Cardiac septum (tissue), 1 donor: Measurements from ENCODE around the gene GCNT4. TPM values are rescaled to one million over a fixed set of nuclear protein-coding genes. Genes with fewer than 3 reads are reported as not detected.

Experiments
- DNase-seq: peaks from one replicate; pipeline ENCODE4 v3.0.0-alpha.2; 2020; ENCODE audit warnings: low spot score
- intact Hi-C: fragments of 100-400 bp; cut with DNase I; formaldehyde crosslinking; loops from one replicate; pipeline ENCODE4 v1.14.0; 2022
- total RNA-seq: library from RNA; stranded (reverse); fragmentation: NEBNext Ultra II Directional; extraction: Animal tissue kit (Norgen Biotek cat#: 25700); gene quantifications from one replicate; pipeline ENCODE4 v1.2.1, GENCODE V29; 2021
- donor health status: DM: no; HTN: no; CAD: no.

GCNT4 gene
- total RNA-seq, 1 donor from 2014 or later, result 0.62 TPM

DNA sequence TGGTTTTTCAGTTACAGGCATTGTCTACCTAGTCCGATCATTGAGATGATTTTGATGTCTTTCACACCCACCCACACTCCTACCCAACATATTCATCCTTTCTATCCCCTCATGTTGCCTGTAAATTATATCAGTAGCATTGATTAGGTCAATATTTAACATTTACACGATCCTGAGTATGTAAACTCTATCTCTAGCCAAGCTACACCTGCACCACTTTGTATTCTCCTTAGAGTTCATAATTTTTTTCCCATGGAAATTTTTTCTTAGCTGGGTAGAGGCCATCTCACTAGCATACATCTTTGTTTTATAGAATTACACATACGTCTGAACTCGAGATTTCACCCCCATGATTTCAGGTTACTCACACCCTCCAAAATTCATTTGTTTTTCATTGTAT is 30.6 kb downstream of the GCNT4 start:
- DNase-seq, result no peak
- intact Hi-C loops, result no loop called here

DNA sequence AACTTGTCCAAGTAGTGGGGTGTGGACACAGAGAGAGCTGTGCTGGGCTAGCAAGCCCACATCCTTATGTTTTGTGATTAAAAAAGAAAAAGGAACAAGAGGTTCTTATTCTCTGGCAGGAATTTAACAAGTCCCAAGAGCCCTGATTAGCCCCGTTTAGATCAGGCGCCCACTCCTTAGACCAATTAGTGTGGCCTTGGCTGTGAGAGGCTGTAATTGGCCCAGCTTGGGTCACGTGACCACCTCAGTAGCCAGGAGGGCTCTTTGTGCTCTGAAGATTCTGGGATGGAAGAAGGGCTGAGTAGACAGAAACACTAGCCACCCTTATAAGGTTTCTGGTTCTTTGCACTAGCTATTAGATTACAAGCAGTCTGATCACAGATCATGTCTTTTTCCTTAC is 31.1 kb downstream of the GCNT4 start:
- intact Hi-C loops, result no loop called here
- no peak for DNase-seq

- intact Hi-C loops, result no loop called here
- no peak for DNase-seq
These were observed 32.2 kb downstream of the GCNT4 start for GRCh38 chr5:75020016-75020656.

DNA sequence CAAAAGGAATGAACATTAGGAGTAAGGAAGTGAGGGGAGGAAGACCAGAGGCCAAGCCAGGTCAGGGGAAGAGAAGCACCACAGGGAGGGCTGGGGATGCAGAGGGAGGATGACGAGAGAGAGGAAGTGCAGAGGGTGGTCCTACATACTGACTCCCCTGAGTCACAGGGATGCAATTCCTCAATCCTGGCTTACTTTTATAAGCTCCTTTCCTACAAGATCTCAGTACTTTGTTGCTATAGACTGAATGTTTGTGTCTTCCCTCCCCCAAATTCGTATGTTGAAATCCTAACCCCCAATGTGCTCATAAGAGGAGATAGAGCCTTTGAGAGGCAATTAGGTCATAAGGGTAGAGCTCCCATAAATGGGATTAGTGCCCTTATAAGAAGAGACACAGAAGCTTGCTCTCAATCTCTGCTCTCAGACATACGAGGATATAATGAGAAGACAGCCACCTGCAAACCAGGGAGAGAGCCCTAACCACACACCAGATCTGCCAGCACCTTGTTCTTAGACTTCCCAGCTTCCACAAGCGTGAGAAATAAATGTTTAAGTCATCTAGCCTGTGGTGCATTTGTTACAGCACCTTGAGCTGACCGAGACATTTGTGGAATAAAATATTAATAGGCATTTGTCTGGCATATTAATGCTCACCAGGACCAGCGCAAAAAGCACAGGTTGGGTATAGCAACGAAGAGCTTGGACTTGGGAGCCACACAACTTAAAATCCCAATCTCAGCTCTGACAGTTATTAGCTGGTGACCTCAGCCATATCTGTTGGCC is 33.4 kb downstream of the GCNT4 start:
- intact Hi-C loops, result no loop called here
- no peak for DNase-seq

GRCh38 chr5:75017971-75018370 is 34.4 kb downstream of the GCNT4 start:
- intact Hi-C loops, result no loop called here
- DNase-seq, result no peak

DNA sequence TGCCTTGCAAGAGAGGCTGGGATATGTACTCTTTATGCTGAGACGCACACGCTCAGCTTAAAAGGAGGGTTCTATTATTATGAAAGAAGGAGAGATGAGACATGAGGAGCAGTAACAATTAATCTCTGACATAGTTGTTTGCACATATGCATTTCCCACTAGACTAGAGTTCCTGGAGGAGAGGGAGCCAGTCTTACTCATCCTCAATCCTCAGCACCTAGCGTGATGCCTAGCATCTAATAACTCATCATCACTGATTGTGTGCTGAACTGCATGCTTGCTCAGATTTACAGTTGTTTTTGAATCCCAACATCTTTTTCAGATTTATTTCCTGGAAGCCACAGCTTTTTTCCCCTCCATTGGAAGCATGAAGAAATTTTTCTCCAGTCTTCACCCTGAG is 35.5 kb downstream of the GCNT4 start:
- DNase-seq, result no peak
- intact Hi-C loops, result no loop called here

DNA sequence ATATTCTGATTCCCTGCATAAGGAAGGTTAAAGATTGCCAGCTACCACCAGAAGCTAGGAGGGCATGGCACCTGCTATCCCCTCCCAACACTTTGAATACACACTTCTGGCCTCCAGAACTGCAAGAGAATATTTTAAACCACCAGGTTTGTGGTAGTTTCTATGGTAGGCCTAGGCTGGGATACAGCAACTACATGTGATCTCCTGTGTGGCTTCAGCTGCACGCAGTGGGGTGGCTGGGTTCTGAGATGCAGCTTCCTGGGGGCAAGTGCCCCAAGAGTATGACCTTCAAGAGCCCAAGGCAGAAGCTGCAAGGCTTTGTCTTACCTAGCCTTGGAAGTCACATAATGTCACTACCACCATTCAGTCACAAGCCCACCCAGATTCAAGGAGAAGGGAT is 39.6 kb downstream of the GCNT4 start:
- intact Hi-C loops, result no loop called here
- no peak for DNase-seq

DNA sequence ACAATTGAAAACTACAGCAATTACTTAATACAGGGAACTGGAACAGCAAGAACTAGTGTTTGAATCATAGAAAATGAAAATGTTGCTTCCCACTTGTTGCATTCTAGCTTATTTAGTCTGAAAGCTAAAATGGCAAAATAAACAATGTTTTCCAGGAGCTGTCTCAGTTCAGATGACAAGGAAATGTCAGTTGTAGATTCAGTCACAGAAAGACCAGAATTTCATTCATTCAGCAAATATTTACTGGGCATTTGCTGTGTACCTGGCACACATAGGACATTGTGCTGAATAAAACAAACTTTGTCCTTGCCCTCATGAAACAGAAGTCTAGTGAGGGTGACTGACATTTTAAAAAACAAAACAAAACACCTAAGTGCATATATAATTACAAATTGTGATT is 41.5 kb downstream of the GCNT4 start:
- DNase-seq, result no peak
- intact Hi-C loops, result no loop called here

- DNase-seq, result no peak
- intact Hi-C loops, result no loop called here
These were observed 42.6 kb downstream of the GCNT4 start for GRCh38 chr5:75009556-75010345.

DNA sequence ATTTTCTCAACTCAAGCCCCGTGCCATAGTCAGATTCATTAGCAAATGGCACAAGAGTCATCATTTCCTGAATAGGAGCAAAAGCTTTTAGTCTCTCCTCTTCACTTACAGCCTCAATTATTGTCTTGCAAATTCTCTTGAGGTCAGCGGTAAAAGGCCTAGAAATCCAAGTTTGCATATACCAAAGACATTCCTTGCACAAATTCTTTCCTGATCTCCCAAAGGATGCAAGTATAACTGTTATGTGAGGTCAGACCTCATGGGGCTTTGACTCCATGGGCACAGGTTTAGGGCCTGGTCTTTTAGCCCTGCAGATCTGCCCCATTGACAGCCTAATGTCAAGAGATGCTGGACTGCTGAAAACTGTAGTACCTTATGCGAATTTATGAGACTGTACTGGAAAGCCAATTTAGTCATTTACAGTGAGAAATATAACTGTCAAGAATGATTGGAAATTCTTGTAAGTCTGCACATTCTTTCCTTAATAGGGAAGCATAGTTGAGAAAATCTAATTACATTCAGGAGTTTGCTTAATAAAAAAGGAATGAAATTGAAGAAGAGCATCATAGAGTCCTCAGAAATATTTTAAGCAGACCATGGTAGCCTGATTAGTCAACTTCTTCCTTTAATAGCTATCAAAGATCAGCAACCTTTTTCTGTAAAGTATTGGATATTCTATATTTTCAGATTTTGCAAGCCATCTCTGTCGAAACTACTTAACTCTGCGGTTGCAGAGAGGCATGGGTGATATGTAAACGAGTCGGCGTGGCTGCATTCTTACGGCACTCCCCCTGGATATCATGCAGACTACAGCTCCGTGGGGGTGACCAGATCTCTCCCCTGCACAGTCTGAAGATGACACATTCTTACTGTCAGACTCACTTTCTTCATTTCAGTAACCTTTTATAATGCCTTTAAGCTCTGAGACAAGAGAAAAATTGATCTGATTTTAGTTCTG is 45.2 kb downstream of the GCNT4 start:
- DNase-seq, result no peak
- intact Hi-C loops, result no loop called here

DNA sequence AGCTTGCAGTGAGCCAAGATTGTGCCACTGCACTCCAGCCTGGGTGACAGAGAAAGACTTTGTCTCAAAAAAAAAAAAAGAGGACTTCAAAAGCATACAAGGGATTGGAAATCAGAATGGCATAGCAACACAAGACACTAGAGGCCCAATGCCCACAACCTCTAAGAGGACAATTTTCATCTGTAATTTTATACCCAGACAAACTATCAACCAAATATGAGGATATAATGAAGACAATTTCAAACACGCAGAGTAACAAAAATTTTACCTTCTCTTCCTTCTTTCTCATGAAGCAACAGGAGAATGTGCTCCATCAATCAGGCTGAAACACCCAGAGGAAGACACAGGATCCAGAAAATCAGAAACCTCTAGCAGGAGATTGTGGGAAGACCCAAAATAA is 46.8 kb downstream of the GCNT4 start:
- no peak for DNase-seq
- intact Hi-C loops, result no loop called here

Other genes with a start within 250 kb of the GCNT4 start
- 6.5 TPM for gene FAM169A, start 186.2 kb downstream of the GCNT4 start, total RNA-seq
- 0.13 TPM for gene ANKRD31, start 184.3 kb upstream of the GCNT4 start, total RNA-seq